Astrocyte (in vitro differentiated cells and primary cell): ENCODE data around the gene CH25H.

ENCODE experiments used
- EZH2 ChIP-seq: IDR thresholded peaks from 2 replicates; pipeline ENCODE4 v1.6.1; 2012; ENCODE audit warnings: mild to moderate bottlenecking, low read length, inconsistent platforms; ENCODE audit not compliant: insufficient read depth
- TF ChIP-seq, protein P1 (sequence below): IDR thresholded peaks from 2 replicates; pipeline ENCODE4 v1.5.1; 2011; ENCODE audit warnings: low read depth, mild to moderate bottlenecking, inconsistent platforms, low read length, moderate library complexity; ENCODE audit not compliant: insufficient read depth

DNA sequence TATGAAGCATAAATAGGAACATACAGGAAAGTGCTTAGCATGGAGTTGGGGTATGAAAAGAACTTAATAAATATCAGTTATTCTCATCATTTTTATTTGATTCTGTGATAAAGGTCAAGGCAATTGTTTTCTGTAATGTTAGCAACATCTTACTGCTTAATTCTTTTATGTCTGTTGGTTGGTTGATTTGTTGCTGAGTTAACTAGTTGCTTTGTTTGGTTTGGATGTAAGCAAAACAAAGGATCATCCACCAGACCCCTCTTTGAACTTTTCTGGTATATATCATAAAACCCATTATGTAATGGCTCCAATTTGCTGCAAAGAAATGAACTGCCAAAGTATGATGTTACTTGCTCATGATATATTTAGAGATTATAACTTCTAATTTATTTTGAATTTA, 44.5 kb downstream of the CH25H start:
- TF ChIP-seq, protein P1, sequence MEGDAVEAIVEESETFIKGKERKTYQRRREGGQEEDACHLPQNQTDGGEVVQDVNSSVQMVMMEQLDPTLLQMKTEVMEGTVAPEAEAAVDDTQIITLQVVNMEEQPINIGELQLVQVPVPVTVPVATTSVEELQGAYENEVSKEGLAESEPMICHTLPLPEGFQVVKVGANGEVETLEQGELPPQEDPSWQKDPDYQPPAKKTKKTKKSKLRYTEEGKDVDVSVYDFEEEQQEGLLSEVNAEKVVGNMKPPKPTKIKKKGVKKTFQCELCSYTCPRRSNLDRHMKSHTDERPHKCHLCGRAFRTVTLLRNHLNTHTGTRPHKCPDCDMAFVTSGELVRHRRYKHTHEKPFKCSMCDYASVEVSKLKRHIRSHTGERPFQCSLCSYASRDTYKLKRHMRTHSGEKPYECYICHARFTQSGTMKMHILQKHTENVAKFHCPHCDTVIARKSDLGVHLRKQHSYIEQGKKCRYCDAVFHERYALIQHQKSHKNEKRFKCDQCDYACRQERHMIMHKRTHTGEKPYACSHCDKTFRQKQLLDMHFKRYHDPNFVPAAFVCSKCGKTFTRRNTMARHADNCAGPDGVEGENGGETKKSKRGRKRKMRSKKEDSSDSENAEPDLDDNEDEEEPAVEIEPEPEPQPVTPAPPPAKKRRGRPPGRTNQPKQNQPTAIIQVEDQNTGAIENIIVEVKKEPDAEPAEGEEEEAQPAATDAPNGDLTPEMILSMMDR, result no peak
- no peak for TF ChIP-seq EZH2
